ENCODE results near the gene C1orf21. TPM values are rescaled to one million over a fixed set of nuclear protein-coding genes. Genes with fewer than 3 reads are reported as not detected.

Gene C1orf21
- total RNA-seq, 1 donor: 17.0 TPM

- no peaks in the 10 kb centered on the region for H3K36me3 ChIP-seq (ENCODE audit: insufficient read depth, low read length)
- no peaks in the 10 kb centered on the region for H3K4me1 ChIP-seq (ENCODE audit: insufficient read depth, low read length)
- no peak overlapping the region for H3K4me2 ChIP-seq (ENCODE audit: insufficient read depth, low read length)
- H3K27ac ChIP-seq (ENCODE audit: low read depth, low read length): no peak overlapping the region
- no peak overlapping the region for H3K4me3 ChIP-seq (ENCODE audit: insufficient read depth, low read length)
- H2AFZ ChIP-seq (ENCODE audit: low read length): no peak overlapping the region
- TF ChIP-seq, protein P1, sequence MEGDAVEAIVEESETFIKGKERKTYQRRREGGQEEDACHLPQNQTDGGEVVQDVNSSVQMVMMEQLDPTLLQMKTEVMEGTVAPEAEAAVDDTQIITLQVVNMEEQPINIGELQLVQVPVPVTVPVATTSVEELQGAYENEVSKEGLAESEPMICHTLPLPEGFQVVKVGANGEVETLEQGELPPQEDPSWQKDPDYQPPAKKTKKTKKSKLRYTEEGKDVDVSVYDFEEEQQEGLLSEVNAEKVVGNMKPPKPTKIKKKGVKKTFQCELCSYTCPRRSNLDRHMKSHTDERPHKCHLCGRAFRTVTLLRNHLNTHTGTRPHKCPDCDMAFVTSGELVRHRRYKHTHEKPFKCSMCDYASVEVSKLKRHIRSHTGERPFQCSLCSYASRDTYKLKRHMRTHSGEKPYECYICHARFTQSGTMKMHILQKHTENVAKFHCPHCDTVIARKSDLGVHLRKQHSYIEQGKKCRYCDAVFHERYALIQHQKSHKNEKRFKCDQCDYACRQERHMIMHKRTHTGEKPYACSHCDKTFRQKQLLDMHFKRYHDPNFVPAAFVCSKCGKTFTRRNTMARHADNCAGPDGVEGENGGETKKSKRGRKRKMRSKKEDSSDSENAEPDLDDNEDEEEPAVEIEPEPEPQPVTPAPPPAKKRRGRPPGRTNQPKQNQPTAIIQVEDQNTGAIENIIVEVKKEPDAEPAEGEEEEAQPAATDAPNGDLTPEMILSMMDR (IDR thresholded peaks at IDR 0.05; ENCODE audit: extremely low read depth, low read depth, low read length): no peak
- H3K9me3 ChIP-seq (ENCODE audit: low read depth, low read length): no peaks in the 10 kb centered on the region
- H3K27me3 ChIP-seq (ENCODE audit: insufficient read depth, low read length): no peaks in the 10 kb centered on the region
- DNase-seq (ENCODE audit: insufficient read length, low spot score, missing footprints): no peak
- no peaks in the 10 kb centered on the region for H3K79me2 ChIP-seq (ENCODE audit: insufficient read depth, low read length)
- H4K20me1 ChIP-seq (ENCODE audit: insufficient read depth, low read length): no peaks in the 10 kb centered on the region
Measured at GRCh38 chr1:184588701-184589100, 201.9 kb downstream of the C1orf21 start.

DNA sequence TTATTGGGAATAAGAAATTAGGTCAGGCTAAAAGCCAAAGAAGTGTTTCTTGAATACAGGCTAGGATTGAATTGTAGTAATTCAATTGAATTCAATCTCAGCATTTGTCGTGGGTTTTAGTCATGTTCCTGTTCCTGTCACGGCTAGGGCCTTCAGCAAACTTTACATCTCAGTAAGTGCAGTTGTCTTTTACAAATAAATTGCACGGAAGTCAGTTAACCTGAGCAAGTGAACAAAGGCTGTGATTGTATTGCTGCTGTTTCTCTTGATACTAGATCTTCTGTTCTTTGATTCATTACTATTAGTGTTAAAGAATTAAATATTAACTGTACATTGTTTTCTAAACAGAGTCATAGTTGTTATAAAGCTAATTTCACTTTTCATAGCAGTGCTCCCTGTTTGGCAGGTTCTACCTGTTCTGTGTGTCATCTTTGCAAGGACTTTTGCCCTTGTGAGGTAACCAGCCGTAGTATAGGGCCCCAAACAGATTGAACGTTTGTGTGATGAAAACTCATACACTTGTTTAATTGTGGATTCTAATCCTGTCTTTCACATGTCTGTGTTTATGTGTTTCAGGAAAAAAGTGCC lies 203.4 kb downstream of the C1orf21 start:
- no peak for DNase-seq (ENCODE audit: insufficient read length, low spot score, missing footprints)
- no peak overlapping the region for H3K4me2 ChIP-seq (ENCODE audit: insufficient read depth, low read length)

GRCh38 chr1:184593597-184593996 lies 206.8 kb downstream of the C1orf21 start:
- H3K9me3 ChIP-seq (ENCODE audit: low read depth, low read length): no peaks in the 10 kb centered on the region
- H3K4me2 ChIP-seq (ENCODE audit: insufficient read depth, low read length): no peak overlapping the region
- H3K4me3 ChIP-seq (ENCODE audit: insufficient read depth, low read length): no peak overlapping the region
- no peak for DNase-seq (ENCODE audit: insufficient read length, low spot score, missing footprints)
- H4K20me1 ChIP-seq (ENCODE audit: insufficient read depth, low read length): no peaks in the 10 kb centered on the region
- H2AFZ ChIP-seq (ENCODE audit: low read length): no peak overlapping the region
- H3K27me3 ChIP-seq (ENCODE audit: insufficient read depth, low read length): no peaks in the 10 kb centered on the region
- no peaks in the 10 kb centered on the region for H3K79me2 ChIP-seq (ENCODE audit: insufficient read depth, low read length)
- no peak overlapping the region for H3K27ac ChIP-seq (ENCODE audit: low read depth, low read length)
- H3K4me1 ChIP-seq (ENCODE audit: insufficient read depth, low read length): peaks cover 15% of the 10 kb centered on the region
- no peaks in the 10 kb centered on the region for H3K36me3 ChIP-seq (ENCODE audit: insufficient read depth, low read length)
- TF ChIP-seq, protein P1 (IDR thresholded peaks at IDR 0.05; ENCODE audit: extremely low read depth, low read depth, low read length): no peak

More for the DNA sequence above, 203.4 kb downstream of the C1orf21 start:
- TF ChIP-seq, protein P1 (IDR thresholded peaks at IDR 0.05; ENCODE audit: extremely low read depth, low read depth, low read length): no peak
- Histone ChIP-seq H3K4me1 (ENCODE audit: insufficient read depth, low read length) (no peaks in the 10 kb centered on the region), H3K36me3 (ENCODE audit: insufficient read depth, low read length) (no peaks in the 10 kb centered on the region), H3K27me3 (ENCODE audit: insufficient read depth, low read length) (no peaks in the 10 kb centered on the region), H3K27ac (ENCODE audit: low read depth, low read length) (no peak overlapping the region), H3K9me3 (ENCODE audit: low read depth, low read length) (no peaks in the 10 kb centered on the region), H4K20me1 (ENCODE audit: insufficient read depth, low read length) (no peaks in the 10 kb centered on the region), H3K4me3 (ENCODE audit: insufficient read depth, low read length) (no peak overlapping the region), H2AFZ (ENCODE audit: low read length) (no peak overlapping the region), H3K79me2 (ENCODE audit: insufficient read depth, low read length) (no peaks in the 10 kb centered on the region)

DNA sequence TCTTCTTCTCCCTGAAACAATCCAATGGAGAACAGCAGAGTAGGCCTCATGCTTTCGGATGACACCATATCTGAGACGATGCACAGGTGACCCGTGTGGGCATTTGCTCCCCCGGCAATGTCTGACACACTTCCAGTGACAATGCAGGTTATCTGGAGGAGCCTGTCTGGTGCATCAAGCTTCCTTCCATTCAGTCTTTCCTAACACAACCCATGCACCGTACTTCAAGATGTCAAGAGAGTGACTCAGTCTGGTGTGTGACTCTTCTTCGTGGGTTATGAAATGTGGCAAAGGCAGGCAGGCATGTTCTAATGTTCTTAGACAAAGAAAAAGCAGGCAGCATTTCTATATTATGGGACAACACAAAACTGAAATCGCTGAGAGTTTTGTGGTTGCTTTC lies 208.8 kb downstream of the C1orf21 start:
- TF ChIP-seq, protein P1 (IDR thresholded peaks at IDR 0.05; ENCODE audit: extremely low read depth, low read depth, low read length): no peak
- no peak overlapping the region for H3K4me2 ChIP-seq (ENCODE audit: insufficient read depth, low read length)
- no peak overlapping the region for H3K27ac ChIP-seq (ENCODE audit: low read depth, low read length)
- no peak overlapping the region for H3K4me3 ChIP-seq (ENCODE audit: insufficient read depth, low read length)
- no peak overlapping the region for H2AFZ ChIP-seq (ENCODE audit: low read length)
- no peaks in the 10 kb centered on the region for H3K27me3 ChIP-seq (ENCODE audit: insufficient read depth, low read length)
- DNase-seq (ENCODE audit: insufficient read length, low spot score, missing footprints): no peak
- peaks cover 15% of the 10 kb centered on the region for H3K4me1 ChIP-seq (ENCODE audit: insufficient read depth, low read length)
- H3K79me2 ChIP-seq (ENCODE audit: insufficient read depth, low read length): no peaks in the 10 kb centered on the region
- H3K9me3 ChIP-seq (ENCODE audit: low read depth, low read length): no peaks in the 10 kb centered on the region
- no peaks in the 10 kb centered on the region for H3K36me3 ChIP-seq (ENCODE audit: insufficient read depth, low read length)
- no peaks in the 10 kb centered on the region for H4K20me1 ChIP-seq (ENCODE audit: insufficient read depth, low read length)
